ENCODE data around the gene HMGCS2. TPM values are rescaled to one million over a fixed set of nuclear protein-coding genes. Genes with fewer than 3 reads are reported as not detected.

The HMGCS2 gene
- total and polyA plus RNA-seq, 9 of the 15 experiments (the other 6 are each of a cell fraction or from before 2014, with no cell fraction given), result 0.13 TPM; not detected in 8

GRCh38 chr1:119748040-119748439 is 20.7 kb downstream of the HMGCS2 start:
- Histone ChIP-seq H3K4me1 (replicated peaks in 1 of 2; ENCODE audit: control insufficient read depth in 2 of 2, insufficient read depth in 2 of 2, low read length in 2 of 2) (no peaks in the 10 kb centered on the region), H3K27ac (ENCODE audit: extremely low read depth, low read depth, low read length) (no peak overlapping the region), H3K4me3 (no peak overlapping the region), H3K27me3 (ENCODE audit: control insufficient read depth in 2 of 2, insufficient read depth in 2 of 2, low read length in 2 of 2) (peaks cover 34 to 35% of the 10 kb centered on the region in 2 experiments), H3K9ac (ENCODE audit: insufficient read depth in 1 of 2, low read depth in 2 of 2, low read length in 2 of 2) (no peak overlapping the region), H3K9me3 (replicated peaks; ENCODE audit: control insufficient read depth, insufficient read depth, low read depth, low read length) (no peaks in the 10 kb centered on the region), H3K4me2 (ENCODE audit: insufficient read depth, low read length) (no peak overlapping the region), H3K9me1 (ENCODE audit: control insufficient read depth, insufficient read depth, low read length) (no peaks in the 10 kb centered on the region), H4K20me1 (replicated peaks; ENCODE audit: control insufficient read depth, insufficient read depth, low read length) (peaks cover 12% of the 10 kb centered on the region), H2AFZ (ENCODE audit: low read depth, low read length) (no peak overlapping the region), H3K36me3 (ENCODE audit: control insufficient read depth, insufficient read depth, low read length) (no peaks in the 10 kb centered on the region; the same call in 2 of the 3 replicates), H3K79me2 (ENCODE audit: control insufficient read depth, insufficient read depth, low read length) (no peaks in the 10 kb centered on the region)
- ChIA-PET POLR2A (interaction anchor here (1.9 kb wide), 1 partner anchor 36 kb away, joined by 8 read pairs; the partner anchor contains the start of gene PHGDH), CTCF (ENCODE audit: low intra/inter-chr PET ratio) (no interaction called here)
- intact Hi-C loops (cut with micrococcal nuclease), result loop anchor here (5.0 to 10.0 kb wide), 2 partner anchors 49 to 133 kb away; no protein-coding TSS in a partner anchor
- DNase-seq (ENCODE audit: extremely low read depth in 1 of 4, low spot score in 3 of 4) (no peak), FAIRE-seq (no peak), ATAC-seq (no peak)
- in situ Hi-C loops (cut with MboI), result no loop called here
- no peak for TF ChIP-seq WHSC1 (IDR thresholded peaks at IDR 0.05; ENCODE audit: low read length)
- TF ChIP-seq RBM17 (IDR thresholded peaks at IDR 0.05; ENCODE audit: borderline replicate concordance, low read depth, low read length), result no peak
- TF ChIP-seq CBFB (CRISPR knock-in tag; IDR thresholded peaks at IDR 0.05), result no peak
- no peak for TF ChIP-seq KDM4B (IDR thresholded peaks at IDR 0.05; ENCODE audit: borderline replicate concordance in 2 of 2, low read depth in 1 of 2)
- TF ChIP-seq ZNF354B (CRISPR knock-in tag; IDR thresholded peaks at IDR 0.05), result no peak
- no TSS peak for BruUV-seq (replicated peaks)
- WGBS (ENCODE audit: insufficient coverage, low coverage, missing lambda C conversion rate), result 0% methylated on average over 4 of the region's 4 CpGs

GRCh38 chr1:119747451-119747850 is 21.3 kb downstream of the HMGCS2 start:
- in situ Hi-C loops (cut with MboI), result no loop called here
- intact Hi-C loops (cut with micrococcal nuclease), result loop anchor here (5.0 to 10.0 kb wide), 2 partner anchors 50 to 133 kb away; no protein-coding TSS in a partner anchor
- no peak for TF ChIP-seq RBM39 (optimal IDR thresholded peaks at IDR 0.05; ENCODE audit: low read depth, low read length)
- TF ChIP-seq ZNF143 (CRISPR knock-in tag; IDR thresholded peaks at IDR 0.05), result no peak
- TF ChIP-seq HMG20B (CRISPR knock-in tag; IDR thresholded peaks at IDR 0.05), result no peak
- TF ChIP-seq ARNT (IDR thresholded peaks at IDR 0.05), result no peak
- TF ChIP-seq BCOR (IDR thresholded peaks at IDR 0.05), result no peak
- no peak for TF ChIP-seq ZNF583 (CRISPR knock-in tag; IDR thresholded peaks at IDR 0.05)
- TF ChIP-seq KLF10 (CRISPR knock-in tag; IDR thresholded peaks at IDR 0.05), result no peak
- TF ChIP-seq HEY1 (CRISPR knock-in tag; IDR thresholded peaks at IDR 0.05; ENCODE audit: borderline replicate concordance), result no peak
- no peak for TF ChIP-seq FOXK1 (CRISPR knock-in tag; IDR thresholded peaks at IDR 0.05; ENCODE audit: borderline replicate concordance)
- TF ChIP-seq SIX5 (IDR thresholded peaks at IDR 0.05; ENCODE audit: borderline replicate concordance in 1 of 2, insufficient read depth in 1 of 2, low read depth in 1 of 2, low read length in 2 of 2), result no peak
- TF ChIP-seq SP2 (IDR thresholded peaks at IDR 0.05; ENCODE audit: extremely low read depth, low read depth, low read length, poor library complexity, severe bottlenecking), result no peak
- no peak for TF ChIP-seq HDGF (IDR thresholded peaks at IDR 0.05)
- no peak for TF ChIP-seq ZNF282 (CRISPR knock-in tag; IDR thresholded peaks at IDR 0.05)
- no peak for TF ChIP-seq ETS2 (tag; IDR thresholded peaks at IDR 0.05; ENCODE audit: borderline replicate concordance, poor library complexity, severe bottlenecking)
- no peak for TF ChIP-seq ZNF174 (CRISPR knock-in tag; IDR thresholded peaks at IDR 0.05)

More at GRCh38 chr1:119747451-119747850, 21.3 kb downstream of the HMGCS2 start:
- Histone ChIP-seq H3K4me2 (ENCODE audit: insufficient read depth, low read length) (no peak overlapping the region), H3K9me3 (replicated peaks; ENCODE audit: control insufficient read depth, insufficient read depth, low read depth, low read length) (no peaks in the 10 kb centered on the region), H3K9me1 (ENCODE audit: control insufficient read depth, insufficient read depth, low read length) (no peaks in the 10 kb centered on the region), H3K27me3 (ENCODE audit: control insufficient read depth in 2 of 2, insufficient read depth in 2 of 2, low read length in 2 of 2) (peaks cover 32% of the 10 kb centered on the region in 2 experiments; a peak in 4 of 5 replicates), H2AFZ (ENCODE audit: low read depth, low read length) (no peak overlapping the region), H3K79me2 (ENCODE audit: control insufficient read depth, insufficient read depth, low read length) (no peaks in the 10 kb centered on the region), H3K36me3 (ENCODE audit: control insufficient read depth, insufficient read depth, low read length) (no peaks in the 10 kb centered on the region; the same call in 2 of the 3 replicates), H3K27ac (ENCODE audit: extremely low read depth, low read depth, low read length) (no peak overlapping the region), H4K20me1 (replicated peaks; ENCODE audit: control insufficient read depth, insufficient read depth, low read length) (peaks cover 12% of the 10 kb centered on the region), H3K4me3 (no peak overlapping the region), H3K4me1 (replicated peaks in 1 of 2; ENCODE audit: control insufficient read depth in 2 of 2, insufficient read depth in 2 of 2, low read length in 2 of 2) (no peaks in the 10 kb centered on the region; a peak in 1 of 5 replicates), H3K9ac (ENCODE audit: insufficient read depth in 1 of 2, low read depth in 2 of 2, low read length in 2 of 2) (no peak overlapping the region)
- DNase-seq (ENCODE audit: extremely low read depth in 1 of 4, low spot score in 3 of 4) (no peak), ATAC-seq (no peak), FAIRE-seq (no peak)
- no TSS peak for BruUV-seq (replicated peaks)
- POLR2A ChIA-PET, result interaction anchor here (1.6 to 1.9 kb wide), 2 partner anchors 11 to 36 kb away, joined by 8 to 11 read pairs; partner anchors contain the start of gene PHGDH
- CTCF ChIA-PET (ENCODE audit: low intra/inter-chr PET ratio), result no interaction called here
- WGBS (ENCODE audit: insufficient coverage, low coverage, missing lambda C conversion rate), result 4% methylated on average over 2 of the region's 3 CpGs

Measured in K562 (cell line).